NCI-H1694 (cell line): ENCODE measurements around the gene ADGRA1.

ENCODE experiments used
- DNase-seq: peaks from one replicate; lab custom pipeline; 2025; lab: John Stamatoyannopoulos, UW

Gene ADGRA1

GRCh38 chr10:133075346-133076137, 12.2 kb upstream of the ADGRA1 start:
- no peak for DNase-seq

GRCh38 chr10:133076274-133077038, 11.3 kb upstream of the ADGRA1 start:
- no peak for DNase-seq

- DNase-seq: no peak
Measured at GRCh38 chr10:133079836-133080682, 7.7 kb upstream of the ADGRA1 start.

- DNase-seq: no peak
Measured at GRCh38 chr10:133080683-133081040, 7.1 kb upstream of the ADGRA1 start.

- DNase-seq: no peak
Measured at GRCh38 chr10:133081636-133082035, 6.1 kb upstream of the ADGRA1 start.

- DNase-seq: no peak
Measured at GRCh38 chr10:133082685-133083421, 4.9 kb upstream of the ADGRA1 start.

GRCh38 chr10:133083422-133084100, 4.2 kb upstream of the ADGRA1 start:
- DNase-seq: no peak

GRCh38 chr10:133084491-133084890, 3.2 kb upstream of the ADGRA1 start:
- DNase-seq: no peak

- no peak for DNase-seq
Measured at GRCh38 chr10:133085251-133086125, 2.2 kb upstream of the ADGRA1 start.

GRCh38 chr10:133086247-133086646, 1.5 kb upstream of the ADGRA1 start:
- DNase-seq: no peak

- no peak for DNase-seq
Measured at GRCh38 chr10:133087045-133087678, 562 bp upstream of the ADGRA1 start.

- no peak for DNase-seq
Measured at GRCh38 chr10:133088179-133088955, 643 bp downstream of the ADGRA1 start.

- DNase-seq: no peak
Measured at GRCh38 chr10:133088956-133089800, 1.5 kb downstream of the ADGRA1 start.

- no peak for DNase-seq
Measured at GRCh38 chr10:133090101-133090500, 2.4 kb downstream of the ADGRA1 start.

GRCh38 chr10:133090654-133091053, 2.9 kb downstream of the ADGRA1 start:
- DNase-seq: no peak

- no peak for DNase-seq
Measured at GRCh38 chr10:133091316-133091715, 3.6 kb downstream of the ADGRA1 start.

- no peak for DNase-seq
Measured at GRCh38 chr10:133093291-133093690, 5.6 kb downstream of the ADGRA1 start.

GRCh38 chr10:133094286-133094685, 6.6 kb downstream of the ADGRA1 start:
- DNase-seq: no peak
